WTC11 (cell line): ENCODE data around the gene BNIP1. TPM values are rescaled to one million over a fixed set of nuclear protein-coding genes. Genes with fewer than 3 reads are reported as not detected.

Experiments
- ATF3 ChIP-seq: sonication (generic); formaldehyde crosslinking; conservative IDR thresholded peaks from 2 replicates; pipeline ENCODE4 v1.8.1; 2022; ENCODE audit warnings: mild to moderate bottlenecking, missing genetic modification reagents
- FOXP1 ChIP-seq: sonication (generic); formaldehyde crosslinking; IDR thresholded peaks from 2 replicates; pipeline ENCODE4 v1.8.0; 2022; ENCODE audit warnings: missing genetic modification reagents, mild to moderate bottlenecking, moderate library complexity, borderline replicate concordance
- ZNF532 ChIP-seq: fragments of 250-450 bp; sonication (Bioruptor Pico); IDR thresholded peaks from 2 replicates; pipeline ENCODE4 v1.9.0; 2021; ENCODE audit warnings: mild to moderate bottlenecking, borderline replicate concordance
- total RNA-seq: library from RNA; stranded (reverse); gene quantifications from 3 replicates; pipeline ENCODE4 v1.2.3, GENCODE V29; 2021

Gene BNIP1
- total RNA-seq, 1 experiment from 2014 or later = 15.4 TPM

GRCh38 chr5:173213236-173213933 is 69.1 kb downstream of the BNIP1 start (continued):
- no peak for TF ChIP-seq ZNF532 (CRISPR knock-in tag)
- TF ChIP-seq ATF3 (CRISPR knock-in tag) = no peak
- TF ChIP-seq FOXP1 (CRISPR knock-in tag) = no peak

Other genes starting within 250 kb of the BNIP1 start
- gene RPL26L1, start 185.1 kb upstream of the BNIP1 start, total RNA-seq = 46.2 to 52.2 TPM (median 51.9 TPM) in 3 replicates
- gene ATP6V0E1, start 160.8 kb upstream of the BNIP1 start, total RNA-seq = 72.7 to 80.9 TPM (median 77.1 TPM) in 3 replicates
- 5.7 to 7.2 TPM (median 6.3 TPM) in 3 replicates for gene CREBRF, start 88.2 kb upstream of the BNIP1 start, total RNA-seq
- 0.57 to 1.9 TPM (median 0.89 TPM) in 3 replicates for gene NKX2-5, start 90.7 kb downstream of the BNIP1 start, total RNA-seq
- gene STC2, start 183.9 kb downstream of the BNIP1 start, total RNA-seq = 38.5 to 57.0 TPM (median 38.5 TPM) in 3 replicates